ENCODE results near the gene CCDC188. TPM values are rescaled to one million over a fixed set of nuclear protein-coding genes. Genes with fewer than 3 reads are reported as not detected.

Gene CCDC188
- total RNA-seq, 2 donors from 2014 or later = 0.58 to 1.5 TPM

- DNase-seq = no peak
- ATAC-seq = no peak
- intact Hi-C loops (cut with DNase I, micrococcal nuclease) = no loop called here
Measured at GRCh38 chr22:20105456-20106204, 45.2 kb downstream of the CCDC188 start.

GRCh38 chr22:20102203-20102780 is 48.6 kb downstream of the CCDC188 start:
- ATAC-seq (no peak), DNase-seq (no peak)
- intact Hi-C loops (cut with DNase I, micrococcal nuclease) = no loop called here

GRCh38 chr22:20101638-20102037 is 49.2 kb downstream of the CCDC188 start:
- ATAC-seq (peak; percentile 28), DNase-seq (no peak)
- intact Hi-C loops (cut with DNase I, micrococcal nuclease) = no loop called here

GRCh38 chr22:20099099-20099711 is 51.6 kb downstream of the CCDC188 start:
- DNase-seq = no peak
- intact Hi-C loops (cut with DNase I, micrococcal nuclease) = no loop called here
- no peak for ATAC-seq

Small RNA genes lying within 50 kb of the gene (microRNA-seq; reads per million reads assigned to microRNA genes)
- gene MIR6816 = 0 reads per million in 2 donors

Other genes with a start within 250 kb of the CCDC188 start
- gene COMT, start 209.3 kb downstream of the CCDC188 start, total RNA-seq = 10 to 100 TPM; 58.2 to 71.3 TPM
- 10 to 100 TPM; 18.2 to 21.5 TPM for gene TXNRD2, start 209.2 kb downstream of the CCDC188 start, total RNA-seq
- 10 to 100 TPM; 12.2 to 13.0 TPM for gene ARVCF, start 134.2 kb downstream of the CCDC188 start, total RNA-seq
- 10 to 100 TPM; 28.7 to 29.9 TPM for gene TANGO2, start 129.9 kb downstream of the CCDC188 start, total RNA-seq
- 10 to 100 TPM; 32.7 to 46.8 TPM for gene DGCR8, start 70.8 kb downstream of the CCDC188 start, total RNA-seq
- gene RANBP1, start 35.0 kb downstream of the CCDC188 start, total RNA-seq = 10 to 100 TPM; 57.2 to 80.3 TPM
- gene TRMT2A, start 33.8 kb downstream of the CCDC188 start, total RNA-seq = 10 to 100 TPM; 33.3 to 36.4 TPM
- 10 to 100 TPM; 36.9 to 37.0 TPM for gene ZDHHC8, start 19.3 kb downstream of the CCDC188 start, total RNA-seq
- gene RTN4R, start 117.3 kb upstream of the CCDC188 start, total RNA-seq = 1 to 10 TPM; 4.0 to 6.5 TPM
- gene DGCR6L, start 169.0 kb upstream of the CCDC188 start, total RNA-seq = 10 to 100 TPM; 25.7 to 26.1 TPM
- 1 to 10 TPM; 5.5 to 7.2 TPM for gene ZNF74, start 243.1 kb upstream of the CCDC188 start, total RNA-seq

Data from left colon (tissue), 2 donors.